IPS DF 19.7 (cell line): ENCODE results near the gene RBM7.

ENCODE experiments used
- DNase-seq: peaks from one replicate; pipeline ENCODE4 v3.0.0-alpha.2; 2013; ENCODE audit warnings: low read depth, low spot score

Gene RBM7

DNA sequence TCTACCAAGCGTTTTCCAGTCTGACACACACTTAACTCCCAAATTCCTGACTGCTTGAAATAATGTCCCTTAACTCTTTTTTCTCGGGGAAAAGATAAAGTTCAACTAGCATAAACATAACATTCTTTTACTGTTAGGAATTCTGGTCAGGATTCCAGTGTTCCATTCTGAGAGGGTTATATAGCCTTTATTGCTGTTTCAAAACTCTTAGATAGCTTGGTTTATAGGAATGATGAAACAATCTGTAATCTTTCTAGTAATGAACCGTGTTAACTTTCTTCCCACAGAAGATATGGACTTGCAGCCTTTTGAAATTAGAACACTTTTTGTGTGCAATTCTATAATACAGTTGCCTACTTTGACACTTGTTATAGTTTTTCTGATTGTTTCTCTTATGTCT is 47.4 kb downstream of the RBM7 start:
- no peak for DNase-seq

- DNase-seq: no peak
Measured at GRCh38 chr11:114448749-114449482, 48.5 kb downstream of the RBM7 start.

GRCh38 chr11:114449845-114450244 is 49.4 kb downstream of the RBM7 start:
- DNase-seq: no peak

DNA sequence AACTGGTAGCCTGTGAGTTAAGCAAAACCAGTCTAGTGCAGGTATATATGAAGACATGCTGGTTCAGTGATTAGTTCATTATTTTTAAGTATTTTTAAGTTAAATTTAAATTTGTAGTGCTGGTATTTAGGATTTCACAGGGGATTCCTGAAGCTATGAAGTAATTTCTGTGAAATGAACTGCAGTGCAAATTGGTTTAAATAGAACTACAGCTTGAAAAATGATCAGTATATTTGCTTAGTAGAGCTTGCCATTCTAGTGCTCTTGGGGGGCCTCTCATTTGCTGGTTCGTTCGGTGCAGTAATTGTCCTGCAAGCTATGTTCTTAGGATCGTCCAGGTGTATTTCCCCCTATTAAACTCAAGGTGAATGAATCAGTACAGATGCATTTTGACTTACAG is 51.9 kb downstream of the RBM7 start:
- no peak for DNase-seq
